ENCODE data around the gene SIGLEC11. TPM values are rescaled to one million over a fixed set of nuclear protein-coding genes. Genes with fewer than 3 reads are reported as not detected.
A peak's percentile ranks its signal among the peaks of the same experiment; 100 is the strongest.
"Not testable (repeated sequence)": the region's sequence is repeated elsewhere in the genome, so short reads cannot be mapped to it uniquely, and the experiment has no call there.

SIGLEC11 gene
- total RNA-seq, 6 experiments from 2014 or later: 0.74 to 3.0 (median 1.7) TPM

DNA sequence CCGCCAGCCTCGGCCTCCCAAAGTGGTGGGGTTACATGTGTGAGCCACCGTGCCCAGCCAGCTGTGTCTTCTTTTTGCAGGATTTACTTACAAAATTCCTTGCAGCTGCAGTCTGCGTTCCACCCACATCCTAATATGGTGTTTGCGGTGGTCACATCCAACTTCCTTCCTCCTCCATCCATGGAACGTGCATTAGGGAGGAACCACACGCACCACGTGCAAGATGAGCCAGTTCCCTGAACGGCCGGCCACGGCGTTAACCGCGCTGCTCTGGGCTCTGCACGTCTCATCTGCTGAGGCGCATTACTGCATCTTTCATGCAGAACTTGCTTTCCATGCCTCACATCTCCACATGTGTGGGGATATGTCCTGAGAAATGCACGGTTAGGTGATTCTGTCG, 13.0 kb upstream of the SIGLEC11 start:
- Histone ChIP-seq H3K4me3 (no peak overlapping the region), H3K36me3 (peaks cover 0 to 2% (median 0%) of the 10 kb centered on the region in 4 donors), H3K4me1 (no peaks in the 10 kb centered on the region), H3K9me3 (no peaks in the 10 kb centered on the region), H3K27me3 (no peaks in the 10 kb centered on the region), H3K27ac (no peak overlapping the region)
- WGBS (ENCODE audit: insufficient coverage, low coverage, low lambda C conversion rate, missing lambda C conversion rate): 76% methylated on average over 16 of the region's 18 CpGs
- intact Hi-C loops (cut with DNase I): no loop called here
- TF ChIP-seq, protein P1, sequence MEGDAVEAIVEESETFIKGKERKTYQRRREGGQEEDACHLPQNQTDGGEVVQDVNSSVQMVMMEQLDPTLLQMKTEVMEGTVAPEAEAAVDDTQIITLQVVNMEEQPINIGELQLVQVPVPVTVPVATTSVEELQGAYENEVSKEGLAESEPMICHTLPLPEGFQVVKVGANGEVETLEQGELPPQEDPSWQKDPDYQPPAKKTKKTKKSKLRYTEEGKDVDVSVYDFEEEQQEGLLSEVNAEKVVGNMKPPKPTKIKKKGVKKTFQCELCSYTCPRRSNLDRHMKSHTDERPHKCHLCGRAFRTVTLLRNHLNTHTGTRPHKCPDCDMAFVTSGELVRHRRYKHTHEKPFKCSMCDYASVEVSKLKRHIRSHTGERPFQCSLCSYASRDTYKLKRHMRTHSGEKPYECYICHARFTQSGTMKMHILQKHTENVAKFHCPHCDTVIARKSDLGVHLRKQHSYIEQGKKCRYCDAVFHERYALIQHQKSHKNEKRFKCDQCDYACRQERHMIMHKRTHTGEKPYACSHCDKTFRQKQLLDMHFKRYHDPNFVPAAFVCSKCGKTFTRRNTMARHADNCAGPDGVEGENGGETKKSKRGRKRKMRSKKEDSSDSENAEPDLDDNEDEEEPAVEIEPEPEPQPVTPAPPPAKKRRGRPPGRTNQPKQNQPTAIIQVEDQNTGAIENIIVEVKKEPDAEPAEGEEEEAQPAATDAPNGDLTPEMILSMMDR (IDR thresholded peaks at IDR 0.05): no peak
- TF ChIP-seq POLR2A (IDR thresholded peaks at IDR 0.05): no peak
- DNase-seq: no peak
- ATAC-seq: no peak

GRCh38 chr19:49972841-49973240, 11.9 kb upstream of the SIGLEC11 start:
- intact Hi-C loops (cut with DNase I): no loop called here
- no peaks in the 10 kb centered on the region for H3K27me3 ChIP-seq
- H3K9me3 ChIP-seq: no peaks in the 10 kb centered on the region
- DNase-seq (no peak), ATAC-seq (no peak)
- no peaks in the 10 kb centered on the region for H3K4me1 ChIP-seq
- no peak for TF ChIP-seq POLR2A (IDR thresholded peaks at IDR 0.05)
- TF ChIP-seq, protein P1 (IDR thresholded peaks at IDR 0.05): no peak
- no peak overlapping the region for H3K27ac ChIP-seq
- no peaks in the 10 kb centered on the region for H3K36me3 ChIP-seq
- H3K4me3 ChIP-seq: no peak overlapping the region
- WGBS (ENCODE audit: insufficient coverage, low coverage, low lambda C conversion rate, missing lambda C conversion rate): 80% methylated on average over 1 of the region's 6 CpGs

DNA sequence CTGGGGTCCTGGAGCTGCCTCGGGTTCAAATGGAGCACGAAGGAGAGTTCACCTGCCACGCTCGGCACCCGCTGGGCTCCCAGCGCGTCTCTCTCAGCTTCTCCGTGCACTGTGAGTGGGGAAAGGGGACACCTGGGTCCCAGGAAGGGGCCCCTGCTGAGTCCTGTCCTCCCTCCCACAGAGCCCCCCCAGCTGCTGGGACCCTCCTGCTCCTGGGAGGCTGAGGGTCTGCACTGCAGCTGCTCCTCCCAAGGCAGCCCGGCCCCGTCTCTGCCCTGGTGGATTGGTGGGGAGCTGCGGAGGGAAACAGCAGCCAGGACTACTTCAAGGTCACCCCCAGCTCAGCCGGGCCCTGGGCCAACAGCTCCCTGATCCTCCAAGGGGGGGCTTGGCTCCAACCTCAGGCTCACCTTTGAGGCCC, 11.0 kb upstream of the SIGLEC11 start:
- Histone ChIP-seq H3K27me3 (no peaks in the 10 kb centered on the region), H3K4me1 (no peaks in the 10 kb centered on the region), H3K36me3 (no peaks in the 10 kb centered on the region), H3K4me3 (no peak overlapping the region), H3K27ac (no peak overlapping the region), H3K9me3 (no peaks in the 10 kb centered on the region)
- no CpG with 5 or more reads among the region's 12 CpGs for WGBS (ENCODE audit: insufficient coverage, low coverage, low lambda C conversion rate, missing lambda C conversion rate)
- ATAC-seq (no peak), DNase-seq (no peak)
- intact Hi-C loops (cut with DNase I): no loop called here
- no peak for TF ChIP-seq POLR2A (IDR thresholded peaks at IDR 0.05)
- TF ChIP-seq, protein P1 (IDR thresholded peaks at IDR 0.05): no peak

GRCh38 chr19:49969355-49969754, 8.4 kb upstream of the SIGLEC11 start:
- ATAC-seq: peak; percentile 52 to 62 (median 58)
- DNase-seq; H3K9me3 ChIP-seq; H3K27ac ChIP-seq; H3K27me3 ChIP-seq; H3K4me3 ChIP-seq; intact Hi-C loops (cut with DNase I); H3K4me1 ChIP-seq; H3K36me3 ChIP-seq: not testable (repeated sequence)
- no CpG with 5 or more reads among the region's 9 CpGs for WGBS (ENCODE audit: insufficient coverage, low coverage, low lambda C conversion rate, missing lambda C conversion rate)

DNA sequence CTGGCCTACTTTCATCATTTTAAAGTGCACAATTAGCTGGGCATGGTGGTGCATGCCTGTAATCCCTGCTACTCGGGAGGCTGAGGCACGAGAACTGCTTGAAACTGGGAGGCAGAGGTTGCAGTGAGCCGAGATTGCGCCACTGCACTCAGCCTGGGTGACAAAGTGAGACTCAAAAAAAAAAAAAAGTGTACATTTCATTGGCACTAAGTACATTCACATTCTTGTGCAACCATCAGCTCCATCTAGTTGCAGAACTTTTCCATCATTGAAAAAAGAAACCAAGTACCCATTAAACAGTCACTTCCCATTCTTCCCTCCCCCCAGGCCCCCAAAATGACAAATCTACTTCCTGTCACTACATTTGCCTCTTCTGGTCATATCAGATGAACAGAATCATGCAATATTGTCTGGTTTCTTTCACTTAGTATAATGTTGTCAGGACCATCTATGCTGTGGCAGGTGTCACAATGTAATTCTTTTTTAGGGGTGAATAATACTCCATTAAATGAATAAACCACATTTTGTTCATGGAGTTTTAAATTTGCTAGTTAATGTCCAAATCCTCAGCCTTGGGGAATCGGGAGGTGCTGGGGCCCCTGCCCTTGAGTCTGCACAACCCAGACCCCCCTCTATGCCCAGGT, 7.4 kb upstream of the SIGLEC11 start:
- no peak overlapping the region for H3K4me3 ChIP-seq
- intact Hi-C loops (cut with DNase I): no loop called here
- no peaks in the 10 kb centered on the region for H3K4me1 ChIP-seq
- no peak for TF ChIP-seq POLR2A (IDR thresholded peaks at IDR 0.05)
- TF ChIP-seq, protein P1 (IDR thresholded peaks at IDR 0.05): no peak
- H3K27me3 ChIP-seq: no peaks in the 10 kb centered on the region
- no peaks in the 10 kb centered on the region for H3K9me3 ChIP-seq
- ATAC-seq (peak in 1 of 4 donors; percentile 13), DNase-seq (no peak)
- no peaks in the 10 kb centered on the region for H3K36me3 ChIP-seq
- WGBS (ENCODE audit: insufficient coverage, low coverage, low lambda C conversion rate, missing lambda C conversion rate): 32% methylated on average over 5 of the region's 5 CpGs
- no peak overlapping the region for H3K27ac ChIP-seq

- H3K36me3 ChIP-seq; H3K27me3 ChIP-seq; H3K27ac ChIP-seq; DNase-seq; H3K4me3 ChIP-seq; H3K9me3 ChIP-seq; H3K4me1 ChIP-seq; intact Hi-C loops (cut with DNase I): not testable (repeated sequence)
- ATAC-seq: peak in 1 of 4 donors; percentile 8
- WGBS (ENCODE audit: insufficient coverage, low coverage, low lambda C conversion rate, missing lambda C conversion rate): no CpG with 5 or more reads among the region's 12 CpGs
Observed at GRCh38 chr19:49959892-49960291, 1.1 kb downstream of the SIGLEC11 start.

GRCh38 chr19:49958596-49958995, 2.4 kb downstream of the SIGLEC11 start:
- intact Hi-C loops (cut with DNase I); H3K27me3 ChIP-seq; ATAC-seq; H3K4me3 ChIP-seq; H3K36me3 ChIP-seq; H3K4me1 ChIP-seq; H3K9me3 ChIP-seq; H3K27ac ChIP-seq; DNase-seq: not testable (repeated sequence)
- WGBS (ENCODE audit: insufficient coverage, low coverage, low lambda C conversion rate, missing lambda C conversion rate): 20% methylated on average over 1 of the region's 13 CpGs

DNA sequence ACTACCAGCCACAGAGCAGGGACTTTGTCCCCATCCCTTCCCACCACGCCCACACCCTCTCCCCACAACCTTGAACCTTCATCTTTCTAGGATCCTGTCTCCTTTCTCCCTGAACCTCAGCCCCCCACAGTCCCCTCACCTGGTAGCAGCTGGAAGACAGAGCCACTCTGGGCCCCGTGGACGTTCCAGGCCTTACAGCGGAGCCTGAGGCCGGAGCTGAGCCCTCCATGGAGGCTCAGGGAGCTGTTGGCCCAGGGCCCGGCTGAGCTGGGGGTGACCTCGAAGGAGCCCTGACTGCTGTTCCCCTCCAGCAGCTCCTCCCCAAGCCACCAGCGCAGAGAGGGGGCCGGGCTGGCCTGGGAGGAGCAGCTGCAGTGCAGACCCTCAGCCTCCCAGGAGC, 2.8 kb downstream of the SIGLEC11 start:
- H3K9me3 ChIP-seq; H3K27ac ChIP-seq; DNase-seq; ATAC-seq; intact Hi-C loops (cut with DNase I); H3K36me3 ChIP-seq; H3K4me3 ChIP-seq; H3K27me3 ChIP-seq: not testable (repeated sequence)
- 47% methylated on average over 4 of the region's 9 CpGs for WGBS (ENCODE audit: insufficient coverage, low coverage, low lambda C conversion rate, missing lambda C conversion rate)
- H3K4me1 ChIP-seq: peaks cover 0 to 10% (median 0%) of the 10 kb centered on the region in 4 donors

All from right lobe of liver (tissue), 6 donors.